HEK293 (cell line): Measurements from ENCODE around the gene PGP.

ENCODE experiments used
- FEZF1 ChIP-seq: fragments of 450-650 bp; formaldehyde crosslinking; IDR thresholded peaks from 2 replicates; pipeline ENCODE4 v1.5.1; 2016; ENCODE audit warnings: missing biosample characterization, missing genetic modification characterization
- KLF10 ChIP-seq: fragments of 450-650 bp; IDR thresholded peaks from 2 replicates; pipeline ENCODE4 v1.5.1; 2018; ENCODE audit warnings: missing biosample characterization, mild to moderate bottlenecking, missing genetic modification characterization
- KLF9 ChIP-seq: fragments of 450-650 bp; formaldehyde crosslinking; IDR thresholded peaks from 2 replicates; pipeline ENCODE4 v1.5.1; 2016; ENCODE audit warnings: missing biosample characterization, missing genetic modification characterization, low read depth
- REPIN1 ChIP-seq: fragments of 450-650 bp; formaldehyde crosslinking; IDR thresholded peaks from 2 replicates; pipeline ENCODE4 v1.5.1; 2017; ENCODE audit warnings: missing biosample characterization, missing genetic modification characterization, low read depth
- SP3 ChIP-seq: fragments of 450-650 bp; formaldehyde crosslinking; IDR thresholded peaks from 2 replicates; pipeline ENCODE4 v1.5.1; 2016; ENCODE audit warnings: missing biosample characterization, missing genetic modification characterization
- ZNF155 ChIP-seq: fragments of 450-650 bp; formaldehyde crosslinking; IDR thresholded peaks from 2 replicates; pipeline ENCODE4 v1.5.1; 2016; ENCODE audit warnings: missing biosample characterization, missing genetic modification characterization
- ZNF24 ChIP-seq: fragments of 450-650 bp; formaldehyde crosslinking; IDR thresholded peaks from 2 replicates; pipeline ENCODE4 v1.5.1; 2016; ENCODE audit warnings: missing biosample characterization, missing genetic modification characterization
- ZNF335 ChIP-seq: fragments of 450-650 bp; formaldehyde crosslinking; conservative IDR thresholded peaks from 2 replicates; pipeline ENCODE4 v1.5.1; 2016; ENCODE audit warnings: missing biosample characterization, missing genetic modification characterization
- ZSCAN16 ChIP-seq: fragments of 450-650 bp; formaldehyde crosslinking; IDR thresholded peaks from 2 replicates; pipeline ENCODE4 v1.5.1; 2016; ENCODE audit warnings: missing biosample characterization, missing genetic modification characterization
- TF ChIP-seq, protein P1 (sequence below): fragments of 450-650 bp; formaldehyde crosslinking; IDR thresholded peaks from 2 replicates; pipeline ENCODE4 v1.5.1; 2016; ENCODE audit warnings: missing biosample characterization, missing genetic modification characterization
- TF ChIP-seq, protein P2 (sequence below): fragments of 450-650 bp; formaldehyde crosslinking; IDR thresholded peaks from 2 replicates; pipeline ENCODE4 v1.5.1; 2017; ENCODE audit warnings: missing biosample characterization, missing genetic modification characterization

DNA sequence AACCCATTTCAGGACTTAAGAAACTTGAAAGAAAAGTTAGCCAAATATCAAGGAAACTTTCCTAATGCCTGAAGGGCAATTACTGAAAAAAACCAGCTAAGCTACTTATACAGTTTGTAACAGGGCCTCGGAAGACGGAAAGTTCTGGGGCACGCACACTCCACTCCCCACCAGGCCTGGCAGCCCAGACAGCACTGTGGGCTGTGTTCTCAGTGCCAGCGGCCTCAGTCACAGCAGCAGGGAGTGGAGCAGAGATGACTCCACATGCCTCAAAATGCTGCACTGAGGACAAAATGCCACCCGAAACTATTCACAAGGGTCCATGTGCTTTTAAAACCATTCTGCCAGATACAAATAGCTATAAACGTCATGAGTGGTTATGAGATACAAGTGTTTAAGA lies 43.1 kb upstream of the PGP start:
- TF ChIP-seq ZNF335 (tag by site-specific recombination) = no peak
- TF ChIP-seq, protein P1, sequence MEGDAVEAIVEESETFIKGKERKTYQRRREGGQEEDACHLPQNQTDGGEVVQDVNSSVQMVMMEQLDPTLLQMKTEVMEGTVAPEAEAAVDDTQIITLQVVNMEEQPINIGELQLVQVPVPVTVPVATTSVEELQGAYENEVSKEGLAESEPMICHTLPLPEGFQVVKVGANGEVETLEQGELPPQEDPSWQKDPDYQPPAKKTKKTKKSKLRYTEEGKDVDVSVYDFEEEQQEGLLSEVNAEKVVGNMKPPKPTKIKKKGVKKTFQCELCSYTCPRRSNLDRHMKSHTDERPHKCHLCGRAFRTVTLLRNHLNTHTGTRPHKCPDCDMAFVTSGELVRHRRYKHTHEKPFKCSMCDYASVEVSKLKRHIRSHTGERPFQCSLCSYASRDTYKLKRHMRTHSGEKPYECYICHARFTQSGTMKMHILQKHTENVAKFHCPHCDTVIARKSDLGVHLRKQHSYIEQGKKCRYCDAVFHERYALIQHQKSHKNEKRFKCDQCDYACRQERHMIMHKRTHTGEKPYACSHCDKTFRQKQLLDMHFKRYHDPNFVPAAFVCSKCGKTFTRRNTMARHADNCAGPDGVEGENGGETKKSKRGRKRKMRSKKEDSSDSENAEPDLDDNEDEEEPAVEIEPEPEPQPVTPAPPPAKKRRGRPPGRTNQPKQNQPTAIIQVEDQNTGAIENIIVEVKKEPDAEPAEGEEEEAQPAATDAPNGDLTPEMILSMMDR (tag by site-specific recombination) = no peak
- no peak for TF ChIP-seq KLF10 (tag by site-specific recombination)
- TF ChIP-seq, protein P2, sequence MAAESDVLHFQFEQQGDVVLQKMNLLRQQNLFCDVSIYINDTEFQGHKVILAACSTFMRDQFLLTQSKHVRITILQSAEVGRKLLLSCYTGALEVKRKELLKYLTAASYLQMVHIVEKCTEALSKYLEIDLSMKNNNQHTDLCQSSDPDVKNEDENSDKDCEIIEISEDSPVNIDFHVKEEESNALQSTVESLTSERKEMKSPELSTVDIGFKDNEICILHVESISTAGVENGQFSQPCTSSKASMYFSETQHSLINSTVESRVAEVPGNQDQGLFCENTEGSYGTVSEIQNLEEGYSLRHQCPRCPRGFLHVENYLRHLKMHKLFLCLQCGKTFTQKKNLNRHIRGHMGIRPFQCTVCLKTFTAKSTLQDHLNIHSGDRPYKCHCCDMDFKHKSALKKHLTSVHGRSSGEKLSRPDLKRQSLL (tag by site-specific recombination) = no peak
- no peak for TF ChIP-seq REPIN1 (tag by site-specific recombination)
- TF ChIP-seq SP3 (tag by site-specific recombination) = no peak
- no peak for TF ChIP-seq ZSCAN16 (tag by site-specific recombination)
- TF ChIP-seq FEZF1 (tag by site-specific recombination) = no peak
- no peak for TF ChIP-seq ZNF24
- no peak for TF ChIP-seq ZNF155 (tag by site-specific recombination)
- TF ChIP-seq KLF9 (tag by site-specific recombination) = no peak
